Endodermal cell (in vitro differentiated cells): ENCODE data around the gene A3GALT2. TPM values are rescaled to one million over a fixed set of nuclear protein-coding genes. Genes with fewer than 3 reads are reported as not detected.

Experiments
- DNase-seq: peaks from one replicate; pipeline ENCODE4 v3.0.0-alpha.2; 2017
- H3K27ac ChIP-seq: 2 replicates; pipeline ENCODE4 v1.5.1; 2013; ENCODE audit warnings: mild to moderate bottlenecking, low read depth, low read length, moderate library complexity
- H3K27me3 ChIP-seq: 2 replicates; pipeline ENCODE4 v1.6.1; 2013; ENCODE audit warnings: mild to moderate bottlenecking, low read length, moderate library complexity; ENCODE audit not compliant: insufficient read depth, control insufficient read depth, poor library complexity, severe bottlenecking
- H3K36me3 ChIP-seq: 2 replicates; pipeline ENCODE4 v1.7.0; 2013; ENCODE audit warnings: mild to moderate bottlenecking, low read length, moderate library complexity; ENCODE audit not compliant: control insufficient read depth, insufficient read depth
- H3K4me1 ChIP-seq: one replicate; pipeline ENCODE4 v1.7.0; 2013; ENCODE audit warnings: low read length; ENCODE audit not compliant: control insufficient read depth, insufficient read depth
- H3K4me3 ChIP-seq: 2 replicates; pipeline ENCODE4 v1.5.1; 2013; ENCODE audit warnings: mild to moderate bottlenecking, low read length, moderate library complexity
- H3K9ac ChIP-seq: 2 replicates; pipeline ENCODE4 v1.6.1; 2013; ENCODE audit warnings: mild to moderate bottlenecking, low read length, moderate library complexity; ENCODE audit not compliant: poor library complexity, severe bottlenecking; ENCODE audit errors: extremely low read depth
- H3K9me3 ChIP-seq: 2 replicates; pipeline ENCODE4 v1.6.1; 2013; ENCODE audit warnings: mild to moderate bottlenecking, low read length, moderate library complexity; ENCODE audit not compliant: control insufficient read depth
- H3K27ac Mint-ChIP-seq: 2 replicates; pipeline ENCODE4 v1.8.0; 2020; ENCODE audit warnings: mixed read lengths
- H3K27me3 Mint-ChIP-seq: 2 replicates; pipeline ENCODE4 v1.8.0; 2021; ENCODE audit warnings: mild to moderate bottlenecking, mixed read lengths; ENCODE audit not compliant: insufficient read depth
- H3K36me3 Mint-ChIP-seq: 2 replicates; pipeline ENCODE4 v1.8.0; 2020; ENCODE audit warnings: low read depth, mixed read lengths
- H3K4me1 Mint-ChIP-seq: 2 replicates; pipeline ENCODE4 v1.8.0; 2020; ENCODE audit warnings: mixed read lengths
- H3K4me3 Mint-ChIP-seq: 2 replicates; pipeline ENCODE4 v1.8.0; 2020; ENCODE audit warnings: mild to moderate bottlenecking, moderate library complexity, mixed read lengths
- H3K9me3 Mint-ChIP-seq: 2 replicates; pipeline ENCODE4 v1.8.0; 2020; ENCODE audit warnings: mild to moderate bottlenecking, mixed read lengths
- CTCF ChIP-seq: fragments of 200-600 bp; sonication (generic); conservative IDR thresholded peaks from 2 replicates; pipeline ENCODE4 v1.5.0; 2021; ENCODE audit warnings: antibody characterized with exemption, mild to moderate bottlenecking
- WGBS, 2 experiments: methylation state at CpG; one replicate each; pipeline versions ENCODE4 v1.1.5 to v1.1.7; 2013; ENCODE audit warnings: missing lambda C conversion rate in 2 of 2, mixed read lengths in 1 of 2; ENCODE audit not compliant: insufficient coverage in 1 of 2, insufficient read length in 1 of 2; 5-methylcytosine and 5-hydroxymethylcytosine counted together
- total RNA-seq, 2 donors: library from RNA; stranded (reverse); fragmentation: NEBNext Ultra II Directional in 1 of 2; extraction: Animal tissue kit (Norgen Biotek cat#: 25700) in 1 of 2; gene quantifications; 2 replicates in 1 of 2; 3 replicates in 1 of 2; pipeline ENCODE4 v1.2.1, GENCODE V29; 2021

A3GALT2 gene
- total RNA-seq, 2 donors from 2014 or later, result not detected

GRCh38 chr1:33328817-33329216, 7.9 kb upstream of the A3GALT2 start:
- H3K27ac Mint-ChIP-seq, result no peak overlapping the region
- H3K36me3 Mint-ChIP-seq, result peaks cover 93% of the 10 kb centered on the region
- H3K4me1 ChIP-seq, result no peaks in the 10 kb centered on the region
- 94 to 100% methylated on average over 6 to 12 of the region's 12 CpGs for WGBS, 2 experiments
- no peak overlapping the region for H3K9ac ChIP-seq
- H3K27ac ChIP-seq, result no peak overlapping the region
- no peak for DNase-seq
- no peaks in the 10 kb centered on the region for H3K27me3 ChIP-seq
- no peak overlapping the region for H3K4me3 Mint-ChIP-seq
- no peaks in the 10 kb centered on the region for H3K9me3 ChIP-seq
- H3K4me1 Mint-ChIP-seq, result no peaks in the 10 kb centered on the region
- peaks cover 10% of the 10 kb centered on the region for H3K27me3 Mint-ChIP-seq
- H3K36me3 ChIP-seq, result peaks cover 94% of the 10 kb centered on the region
- no peak overlapping the region for H3K4me3 ChIP-seq
- no peak for TF ChIP-seq CTCF
- no peaks in the 10 kb centered on the region for H3K9me3 Mint-ChIP-seq

GRCh38 chr1:33327587-33328325, 6.9 kb upstream of the A3GALT2 start:
- Mint-ChIP-seq H3K36me3 (peaks cover 89% of the 10 kb centered on the region), H3K27ac (no peak overlapping the region), H3K9me3 (no peaks in the 10 kb centered on the region), H3K4me1 (no peaks in the 10 kb centered on the region), H3K4me3 (no peak overlapping the region), H3K27me3 (peaks cover 2% of the 10 kb centered on the region)
- no peaks in the 10 kb centered on the region for H3K27me3 ChIP-seq
- no peak overlapping the region for H3K27ac ChIP-seq
- peaks cover 88% of the 10 kb centered on the region for H3K36me3 ChIP-seq
- 96 to 100% methylated on average over 6 to 9 of the region's 9 CpGs for WGBS, 2 experiments
- no peak overlapping the region for H3K9ac ChIP-seq
- H3K4me3 ChIP-seq, result no peak overlapping the region
- H3K9me3 ChIP-seq, result no peaks in the 10 kb centered on the region
- TF ChIP-seq CTCF, result no peak
- H3K4me1 ChIP-seq, result no peaks in the 10 kb centered on the region
- DNase-seq, result no peak

- peaks cover 82% of the 10 kb centered on the region for H3K36me3 Mint-ChIP-seq
- DNase-seq, result no peak
- H3K27ac ChIP-seq, result no peak overlapping the region
- no peaks in the 10 kb centered on the region for H3K4me1 ChIP-seq
- no peaks in the 10 kb centered on the region for H3K4me1 Mint-ChIP-seq
- WGBS, 2 experiments, result 96% methylated on average over 5 to 9 of the region's 9 CpGs
- H3K9ac ChIP-seq, result no peak overlapping the region
- H3K4me3 Mint-ChIP-seq, result no peak overlapping the region
- no peaks in the 10 kb centered on the region for H3K27me3 ChIP-seq
- no peak for TF ChIP-seq CTCF
- no peaks in the 10 kb centered on the region for H3K9me3 Mint-ChIP-seq
- H3K9me3 ChIP-seq, result no peaks in the 10 kb centered on the region
- peaks cover 2% of the 10 kb centered on the region for H3K27me3 Mint-ChIP-seq
- no peak overlapping the region for H3K4me3 ChIP-seq
- peaks cover 82% of the 10 kb centered on the region for H3K36me3 ChIP-seq
- H3K27ac Mint-ChIP-seq, result no peak overlapping the region
These were observed 5.9 kb upstream of the A3GALT2 start for GRCh38 chr1:33326785-33327184.
